Activated CD8-positive, alpha-beta T cell treated with anti-CD3 and anti-CD28 coated beads, Interleukin-2, amount 10 ng/mL, durations not matched to agents 7 days and 5 days (primary cell): ENCODE results near the gene CHEK1. TPM values are rescaled to one million over a fixed set of nuclear protein-coding genes. Genes with fewer than 3 reads are reported as not detected.
A peak's percentile ranks its signal among the peaks of the same experiment; 100 is the strongest.

ENCODE experiments used
- ATAC-seq: fragments of 150-1000 bp; cut with Tn5 transposase; one replicate; pipeline ENCODE4 v1.10.0; 2021; ENCODE audit warnings: moderate library complexity
- CTCF ChIA-PET: fragments of 350-600 bp; sonication (Branson Sonifier 250); formaldehyde crosslinking; loops from one replicate; lab custom pipeline; 2021; ENCODE audit warnings: antibody characterized with exemption; lab: Charles Lee
- POLR2A ChIA-PET: fragments of 350-600 bp; sonication (Branson Sonifier 250); formaldehyde crosslinking; loops from one replicate; lab custom pipeline; 2021; ENCODE audit warnings: antibody characterized with exemption; lab: Charles Lee
- DNase-seq: peaks from one replicate; pipeline ENCODE4 v3.0.0-alpha.2; 2020
- H3K27ac Mint-ChIP-seq: one replicate; pipeline ENCODE4 v1.8.0; 2021; ENCODE audit warnings: mild to moderate bottlenecking, mixed read lengths
- H3K27me3 Mint-ChIP-seq: one replicate; pipeline ENCODE4 v1.8.0; 2021; ENCODE audit warnings: low read depth, mixed read lengths
- H3K36me3 Mint-ChIP-seq: one replicate; pipeline ENCODE4 v1.8.0; 2021; ENCODE audit warnings: low read depth, mixed read lengths
- H3K4me1 Mint-ChIP-seq: one replicate; pipeline ENCODE4 v1.8.0; 2021; ENCODE audit warnings: low read depth, mixed read lengths
- H3K4me3 Mint-ChIP-seq: one replicate; pipeline ENCODE4 v1.8.0; 2021; ENCODE audit warnings: mild to moderate bottlenecking, mixed read lengths
- H3K9me3 Mint-ChIP-seq: one replicate; pipeline ENCODE4 v1.8.0; 2022; ENCODE audit warnings: mixed read lengths; ENCODE audit not compliant: insufficient read depth
- total RNA-seq, 2 experiments: library from RNA; stranded (reverse); gene quantifications; one replicate each; pipeline ENCODE4 v1.2.3, GENCODE V29; 2021

CHEK1 gene
- total RNA-seq, 2 experiments from 2014 or later: 102 to 106 TPM

- POLR2A ChIA-PET: interaction anchor here (0.5 to 3.8 kb wide), 8 partner anchors 8 to 294 kb away, joined by 3 to 32 read pairs (median 6); partner anchors contain the start of genes CHEK1, EI24 and HYLS1
- peaks cover 31% of the 10 kb centered on the region for H3K36me3 Mint-ChIP-seq
- peak; percentile 6 for ATAC-seq
These were observed 31.7 kb upstream of the CHEK1 start for GRCh38 chr11:125593114-125593820.

GRCh38 chr11:125594958-125595357, 30.0 kb upstream of the CHEK1 start:
- Mint-ChIP-seq H3K9me3 (no peaks in the 10 kb centered on the region), H3K4me3 (no peak overlapping the region), H3K4me1 (peaks cover 34% of the 10 kb centered on the region), H3K27ac (peak overlapping the region; percentile 43), H3K36me3 (peaks cover 42% of the 10 kb centered on the region), H3K27me3 (no peaks in the 10 kb centered on the region)
- ChIA-PET POLR2A (no interaction called here), CTCF (no interaction called here)
- ATAC-seq (no peak), DNase-seq (no peak)

More at GRCh38 chr11:125593114-125593820, 31.7 kb upstream of the CHEK1 start:
- no peaks in the 10 kb centered on the region for H3K9me3 Mint-ChIP-seq
- DNase-seq: peak; percentile 27
- peak overlapping the region; percentile 96 for H3K27ac Mint-ChIP-seq
- CTCF ChIA-PET: interaction anchor here (1.5 to 4.4 kb wide), 3 partner anchors 23 to 33 kb away, joined by 6 to 25 read pairs (median 16); partner anchors contain the start of genes CHEK1 and EI24
- peaks cover 34% of the 10 kb centered on the region for H3K4me1 Mint-ChIP-seq
- no peaks in the 10 kb centered on the region for H3K27me3 Mint-ChIP-seq
- peak overlapping the region; percentile 93 for H3K4me3 Mint-ChIP-seq

GRCh38 chr11:125600663-125601062, 24.3 kb upstream of the CHEK1 start:
- Mint-ChIP-seq H3K27me3 (no peaks in the 10 kb centered on the region), H3K4me1 (peaks cover 8% of the 10 kb centered on the region), H3K9me3 (no peaks in the 10 kb centered on the region), H3K4me3 (no peak overlapping the region), H3K36me3 (peaks cover 62% of the 10 kb centered on the region), H3K27ac (no peak overlapping the region)
- DNase-seq (no peak), ATAC-seq (no peak)
- CTCF ChIA-PET: no interaction called here
- POLR2A ChIA-PET: interaction anchor here (0.6 kb wide), 1 partner anchor 8 kb away, joined by 3 read pairs; no protein-coding TSS in a partner anchor

- Mint-ChIP-seq H3K36me3 (peaks cover 64% of the 10 kb centered on the region), H3K27me3 (no peaks in the 10 kb centered on the region), H3K4me1 (peaks cover 4% of the 10 kb centered on the region), H3K9me3 (no peaks in the 10 kb centered on the region), H3K4me3 (no peak overlapping the region), H3K27ac (no peak overlapping the region)
- no peak for ATAC-seq
- CTCF ChIA-PET: no interaction called here
- POLR2A ChIA-PET: interaction anchor here (0.6 kb wide), 1 partner anchor 347 kb away, joined by 3 read pairs; no protein-coding TSS in a partner anchor
- DNase-seq: no peak
These were observed 21.8 kb upstream of the CHEK1 start for GRCh38 chr11:125603207-125603606.

- ChIA-PET POLR2A (no interaction called here), CTCF (interaction anchor here (1.1 kb wide), 1 partner anchor 20 kb away, joined by 4 read pairs; the partner anchor contains the start of gene CHEK1)
- Mint-ChIP-seq H3K9me3 (no peaks in the 10 kb centered on the region), H3K27ac (no peak overlapping the region), H3K4me1 (peaks cover 4% of the 10 kb centered on the region), H3K4me3 (no peak overlapping the region), H3K27me3 (no peaks in the 10 kb centered on the region), H3K36me3 (peaks cover 66% of the 10 kb centered on the region)
- ATAC-seq: no peak
- DNase-seq: no peak
These were observed 19.5 kb upstream of the CHEK1 start for GRCh38 chr11:125605417-125605816.

- CTCF ChIA-PET: no interaction called here
- ATAC-seq (no peak), DNase-seq (no peak)
- H3K4me3 Mint-ChIP-seq: no peak overlapping the region
- peaks cover 4% of the 10 kb centered on the region for H3K4me1 Mint-ChIP-seq
- no peaks in the 10 kb centered on the region for H3K27me3 Mint-ChIP-seq
- no peak overlapping the region for H3K27ac Mint-ChIP-seq
- POLR2A ChIA-PET: interaction anchor here (0.6 kb wide), 1 partner anchor 738 kb away, joined by 4 read pairs; no protein-coding TSS in a partner anchor
- no peaks in the 10 kb centered on the region for H3K9me3 Mint-ChIP-seq
- peaks cover 66% of the 10 kb centered on the region for H3K36me3 Mint-ChIP-seq
These were observed 15.4 kb upstream of the CHEK1 start for GRCh38 chr11:125609545-125609944.

GRCh38 chr11:125618383-125618782, 6.6 kb upstream of the CHEK1 start:
- Mint-ChIP-seq H3K9me3 (no peaks in the 10 kb centered on the region), H3K4me3 (no peak overlapping the region), H3K36me3 (peaks cover 62% of the 10 kb centered on the region), H3K27ac (no peak overlapping the region), H3K4me1 (no peaks in the 10 kb centered on the region), H3K27me3 (no peaks in the 10 kb centered on the region)
- ATAC-seq (no peak), DNase-seq (no peak)
- CTCF ChIA-PET: no interaction called here
- POLR2A ChIA-PET: no interaction called here

GRCh38 chr11:125621995-125622394, 3.0 kb upstream of the CHEK1 start:
- Mint-ChIP-seq H3K9me3 (no peaks in the 10 kb centered on the region), H3K36me3 (peaks cover 50% of the 10 kb centered on the region), H3K4me1 (peaks cover 10% of the 10 kb centered on the region), H3K4me3 (no peak overlapping the region), H3K27me3 (no peaks in the 10 kb centered on the region), H3K27ac (no peak overlapping the region)
- CTCF ChIA-PET: interaction anchor here (1.6 kb wide), 2 partner anchors 11 to 23 kb away, joined by 3 to 6 read pairs; no protein-coding TSS in a partner anchor
- no peak for DNase-seq
- POLR2A ChIA-PET: interaction anchor here (0.6 kb wide), 1 partner anchor 41 kb away, joined by 3 read pairs; no protein-coding TSS in a partner anchor
- ATAC-seq: no peak

- Mint-ChIP-seq H3K36me3 (peaks cover 51% of the 10 kb centered on the region), H3K27me3 (no peaks in the 10 kb centered on the region), H3K27ac (no peak overlapping the region), H3K4me3 (no peak overlapping the region), H3K4me1 (peaks cover 19% of the 10 kb centered on the region), H3K9me3 (no peaks in the 10 kb centered on the region)
- no peak for ATAC-seq
- no peak for DNase-seq
- ChIA-PET POLR2A (no interaction called here), CTCF (no interaction called here)
These were observed 1.9 kb upstream of the CHEK1 start for GRCh38 chr11:125623064-125623463.

GRCh38 chr11:125625225-125625629, 264 bp downstream of the CHEK1 start:
- peak overlapping the region; percentile 97 for H3K27ac Mint-ChIP-seq
- DNase-seq (no peak), ATAC-seq (no peak)
- CTCF ChIA-PET: interaction anchor here (0.7 to 3.1 kb wide), 13 partner anchors 8 to 262 kb away, joined by 3 to 16 read pairs (median 4); partner anchors contain the start of genes HYLS1 and STT3A
- H3K9me3 Mint-ChIP-seq: no peaks in the 10 kb centered on the region
- peak overlapping the region; percentile 90 for H3K4me3 Mint-ChIP-seq
- POLR2A ChIA-PET: interaction anchor here (0.6 to 3.0 kb wide), 15 partner anchors 9 to 438 kb away, joined by 3 to 32 read pairs (median 4); partner anchors contain the start of genes EI24, PUS3 and STT3A
- no peaks in the 10 kb centered on the region for H3K27me3 Mint-ChIP-seq
- H3K36me3 Mint-ChIP-seq: peaks cover 50% of the 10 kb centered on the region
- H3K4me1 Mint-ChIP-seq: peaks cover 27% of the 10 kb centered on the region

GRCh38 chr11:125625630-125626287, 796 bp downstream of the CHEK1 start:
- DNase-seq (peak; percentile 91), ATAC-seq (peak; percentile 90)
- Mint-ChIP-seq H3K4me1 (peaks cover 29% of the 10 kb centered on the region), H3K36me3 (peaks cover 50% of the 10 kb centered on the region), H3K27me3 (no peaks in the 10 kb centered on the region), H3K27ac (peak overlapping the region; percentile 97), H3K4me3 (peak overlapping the region; percentile 90), H3K9me3 (no peaks in the 10 kb centered on the region)
- CTCF ChIA-PET: interaction anchor here (0.7 to 3.1 kb wide), 13 partner anchors 8 to 262 kb away, joined by 3 to 16 read pairs (median 4); partner anchors contain the start of genes HYLS1 and STT3A
- POLR2A ChIA-PET: interaction anchor here (0.6 to 3.0 kb wide), 16 partner anchors 9 to 437 kb away, joined by 3 to 32 read pairs (median 4); partner anchors contain the start of genes EI24, HYLS1, PUS3 and STT3A
